Fibroblast of the conjunctiva (primary cell): Measurements from ENCODE around the gene BFSP2.

Experiments used
- DNase-seq: peaks from one replicate; pipeline ENCODE4 v3.0.0-alpha.2; 2010; ENCODE audit warnings: low read depth

The BFSP2 gene

DNA sequence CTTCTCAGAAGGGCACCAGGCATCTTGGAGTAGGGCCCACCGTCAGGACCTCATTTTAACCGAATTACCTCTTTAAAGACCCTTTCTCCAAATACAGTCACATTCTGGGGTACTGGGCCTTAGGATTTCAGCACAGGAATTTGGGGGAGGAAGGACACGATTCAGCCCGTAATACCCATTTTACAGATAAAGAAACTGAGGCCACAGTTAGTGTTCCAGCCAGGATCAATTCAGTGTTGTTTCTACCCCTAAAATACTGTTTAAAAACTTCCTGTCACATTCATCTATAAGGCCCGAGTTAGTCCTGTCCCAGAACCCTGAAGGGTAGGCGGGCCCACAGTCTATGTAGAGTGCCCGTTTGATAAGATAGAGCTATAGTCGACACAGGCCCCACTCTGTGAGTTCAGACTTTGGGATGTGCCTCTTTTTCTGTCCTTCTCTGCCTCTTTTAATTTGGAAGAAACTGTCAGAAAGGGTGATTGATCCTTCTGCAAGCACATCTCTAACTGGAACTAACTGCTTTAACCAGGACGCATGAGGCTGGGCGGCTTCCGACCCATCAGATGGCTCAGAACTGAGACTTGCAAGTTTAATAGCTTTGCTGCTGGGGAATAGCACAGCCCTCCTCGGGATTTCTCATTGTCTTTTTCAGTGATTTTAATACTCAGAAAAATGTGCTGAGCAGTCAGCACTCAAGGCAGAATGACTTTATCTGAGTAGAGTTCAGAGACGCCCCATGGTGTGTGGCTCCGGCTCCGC lies 19.5 kb downstream of the BFSP2 start:
- no peak for DNase-seq

DNA sequence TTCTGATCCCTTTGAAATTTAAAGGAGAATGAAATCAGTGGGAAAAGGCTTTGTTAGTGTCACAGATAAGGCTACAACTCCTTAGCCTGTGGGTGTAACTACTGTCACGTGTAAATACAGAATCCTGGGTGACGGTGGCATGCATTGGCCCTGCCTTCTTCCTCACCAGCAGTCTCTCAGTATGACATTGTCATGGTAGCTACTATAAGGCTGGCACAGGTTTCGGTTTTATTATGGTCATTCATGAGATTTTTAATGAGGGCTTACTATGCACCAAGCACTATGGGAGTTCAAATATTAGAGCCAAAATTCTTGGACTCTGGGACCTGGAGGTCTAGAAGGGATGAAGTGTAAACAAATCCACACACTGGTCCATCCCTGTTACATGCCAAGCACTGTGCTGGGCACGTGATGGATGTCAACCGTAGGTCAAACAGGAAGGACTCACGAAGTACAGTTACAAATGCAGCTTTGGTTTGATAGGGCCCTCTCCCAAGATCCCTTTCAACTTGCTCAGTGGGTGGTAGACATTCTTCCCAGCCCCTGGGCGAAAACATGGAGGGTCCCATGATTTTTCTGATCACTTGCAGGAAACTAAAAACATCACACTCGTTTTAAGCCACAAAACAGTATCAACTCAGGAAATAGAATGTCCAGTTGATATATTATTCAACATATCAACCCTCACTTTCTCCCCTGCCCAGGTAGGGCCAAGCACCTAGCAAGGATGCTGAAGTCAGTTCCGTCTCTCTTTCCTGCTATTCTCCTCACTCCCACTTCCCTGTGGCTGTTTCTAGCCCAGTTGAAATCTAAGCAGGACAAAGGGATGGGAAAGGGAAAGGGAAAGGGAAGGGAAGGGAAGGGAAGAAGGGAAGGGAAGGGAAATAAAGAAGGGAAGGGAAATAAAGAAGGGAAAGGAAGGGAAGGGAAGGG lies 25.3 kb downstream of the BFSP2 start:
- no peak for DNase-seq

DNA sequence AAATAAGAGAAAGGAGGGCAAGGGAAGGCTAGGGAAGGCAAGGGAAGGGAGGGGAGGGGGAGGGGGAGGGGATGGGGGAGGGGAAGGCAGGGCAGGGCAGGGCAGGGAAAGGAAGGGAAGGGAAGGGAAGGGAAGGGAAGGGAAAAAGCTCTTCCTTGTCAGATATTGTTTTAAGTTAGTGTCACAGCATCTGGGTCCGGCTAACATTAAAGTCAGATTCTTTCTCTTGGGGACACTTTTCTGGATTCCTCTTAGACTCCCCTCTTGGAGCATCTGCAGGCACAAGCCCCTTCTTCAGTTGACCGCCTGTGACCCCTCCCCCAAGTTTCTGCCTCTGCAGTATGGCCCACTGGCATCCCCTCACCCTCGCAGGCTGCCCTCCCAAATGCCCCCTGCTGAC lies 26.0 kb downstream of the BFSP2 start:
- no peak for DNase-seq

DNA sequence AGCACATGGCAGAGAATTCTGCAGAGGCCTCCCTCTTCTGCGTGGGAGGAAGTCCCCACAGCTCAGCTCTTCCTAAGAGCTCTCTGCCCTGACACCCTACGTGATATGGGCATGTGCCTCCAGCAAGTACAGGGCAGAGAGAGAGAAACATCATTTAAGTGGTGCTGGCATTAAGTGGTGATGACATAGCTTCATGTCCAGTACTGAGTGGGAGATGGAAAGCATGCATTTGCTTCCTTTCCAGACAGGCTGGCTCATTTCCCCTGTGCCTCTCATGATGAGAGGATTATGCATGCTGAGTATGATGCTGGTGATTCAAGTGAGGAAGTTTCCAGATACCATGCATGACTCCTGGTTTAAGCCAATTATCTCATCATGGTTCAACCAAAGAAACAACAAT lies 26.9 kb downstream of the BFSP2 start:
- DNase-seq, result no peak

DNA sequence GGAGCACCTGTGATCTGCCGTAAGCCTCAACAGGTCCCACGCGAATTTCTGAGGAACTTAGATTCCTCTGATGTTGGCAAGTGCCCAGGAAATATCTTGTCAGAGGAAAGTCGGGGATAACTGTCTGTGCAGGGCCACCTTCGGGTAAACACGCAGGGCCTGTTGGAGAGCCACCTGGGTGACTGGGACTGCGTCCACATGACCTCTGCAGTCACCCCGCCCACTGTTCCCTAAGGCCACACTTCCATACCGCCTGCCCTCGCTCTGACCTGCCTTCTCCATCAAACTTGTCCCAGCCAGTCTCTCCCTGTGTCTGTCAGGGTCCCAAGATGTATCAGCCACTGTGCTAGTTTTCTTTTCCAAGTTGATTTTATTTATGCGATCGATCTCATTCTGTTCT lies 28.7 kb downstream of the BFSP2 start:
- no peak for DNase-seq

DNA sequence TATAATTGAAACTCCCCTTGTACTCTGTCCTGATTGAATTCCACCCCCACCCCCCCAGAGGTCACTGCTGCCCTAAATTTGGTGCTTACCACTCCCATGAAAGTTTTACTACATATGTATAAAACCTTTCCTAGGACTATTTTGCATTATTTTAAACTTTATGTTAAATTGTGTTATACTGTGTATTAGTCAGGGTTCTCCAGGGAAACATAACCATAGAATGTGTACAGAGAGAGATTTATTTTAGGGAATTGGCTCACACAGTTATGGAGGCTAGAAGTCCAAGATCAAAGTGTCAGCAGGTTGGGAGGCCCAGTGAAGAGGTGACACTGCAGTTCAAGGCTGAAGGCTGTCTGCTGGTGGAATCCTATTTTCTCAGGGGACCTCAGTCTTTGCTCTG lies 29.2 kb downstream of the BFSP2 start:
- no peak for DNase-seq

DNA sequence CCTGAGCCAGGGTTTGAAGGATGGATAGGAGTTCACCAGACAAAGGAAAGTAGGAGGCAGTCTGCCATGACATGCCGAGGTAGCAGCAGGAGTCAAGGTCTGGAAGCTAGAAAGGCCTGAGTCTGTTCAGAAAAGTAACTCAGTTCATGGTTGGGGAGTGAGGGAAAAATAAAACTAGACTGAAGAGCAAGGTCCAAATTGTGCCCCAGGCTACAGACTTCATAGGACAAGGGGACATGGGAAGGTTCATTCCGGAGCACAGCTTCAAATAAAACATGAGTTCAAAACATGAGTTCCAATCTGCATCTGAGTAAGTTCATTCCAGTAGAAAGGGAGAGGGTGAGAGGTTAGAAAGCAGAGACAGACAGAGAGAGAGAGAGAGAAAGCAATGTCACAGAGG lies 39.7 kb downstream of the BFSP2 start:
- DNase-seq, result no peak

DNA sequence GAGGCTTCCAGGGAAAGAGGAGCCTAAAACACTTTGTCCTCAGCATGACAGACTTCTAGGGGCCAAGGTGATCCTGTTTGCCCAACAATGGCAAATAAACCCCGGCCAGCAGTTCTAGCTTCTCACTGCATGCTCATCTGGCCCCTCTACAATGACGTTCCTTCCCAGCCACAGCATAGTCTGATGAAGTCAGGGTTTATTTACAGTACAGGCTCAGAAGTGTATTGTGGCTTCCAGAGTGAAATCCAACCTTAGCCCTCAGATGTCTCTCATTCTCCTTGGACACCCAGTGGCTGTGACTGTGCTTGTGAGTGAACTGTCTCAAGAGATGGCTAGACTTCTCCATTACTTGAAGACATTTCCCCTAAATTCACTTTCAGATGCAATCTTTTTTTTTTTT lies 40.8 kb downstream of the BFSP2 start:
- DNase-seq, result no peak

DNA sequence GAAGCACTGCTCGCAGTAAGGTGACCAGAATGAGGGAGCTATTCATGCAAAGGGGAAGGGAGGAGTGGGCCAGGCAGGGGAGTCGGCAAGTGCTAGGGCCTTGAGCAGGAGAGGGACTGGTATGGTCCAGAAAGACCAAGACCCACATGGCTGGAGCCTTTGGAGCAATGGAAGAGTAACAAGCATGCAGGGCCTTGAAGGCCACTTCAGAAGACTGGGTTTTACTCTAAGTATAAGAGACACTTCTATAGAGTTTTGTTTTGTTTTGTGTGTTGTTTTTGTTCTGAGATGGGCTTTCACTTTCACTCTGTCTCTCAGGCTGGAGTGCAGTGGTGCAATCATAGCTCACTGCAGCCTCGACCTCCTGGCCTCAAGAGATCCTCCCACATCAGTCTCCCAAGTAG lies 42.0 kb downstream of the BFSP2 start:
- no peak for DNase-seq

DNA sequence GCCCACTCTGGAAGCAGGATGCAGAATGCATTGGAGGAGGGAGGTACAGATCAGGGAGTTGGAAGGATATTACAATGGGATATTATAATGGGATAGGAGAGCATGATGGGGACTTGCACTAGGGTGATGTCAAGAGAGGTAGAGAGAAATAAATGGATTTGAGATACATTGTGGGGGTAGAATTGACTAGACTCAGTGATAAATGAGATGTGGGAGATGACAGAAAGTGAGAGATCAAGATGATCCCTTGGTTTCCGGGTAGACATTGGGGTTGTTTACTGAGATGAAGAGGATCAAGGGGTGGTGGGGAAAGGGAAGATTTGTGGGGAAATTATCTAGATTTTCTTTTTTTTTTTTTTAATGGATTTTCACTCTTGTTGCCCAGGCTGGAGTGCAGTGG lies 42.7 kb downstream of the BFSP2 start:
- DNase-seq, result no peak

DNA sequence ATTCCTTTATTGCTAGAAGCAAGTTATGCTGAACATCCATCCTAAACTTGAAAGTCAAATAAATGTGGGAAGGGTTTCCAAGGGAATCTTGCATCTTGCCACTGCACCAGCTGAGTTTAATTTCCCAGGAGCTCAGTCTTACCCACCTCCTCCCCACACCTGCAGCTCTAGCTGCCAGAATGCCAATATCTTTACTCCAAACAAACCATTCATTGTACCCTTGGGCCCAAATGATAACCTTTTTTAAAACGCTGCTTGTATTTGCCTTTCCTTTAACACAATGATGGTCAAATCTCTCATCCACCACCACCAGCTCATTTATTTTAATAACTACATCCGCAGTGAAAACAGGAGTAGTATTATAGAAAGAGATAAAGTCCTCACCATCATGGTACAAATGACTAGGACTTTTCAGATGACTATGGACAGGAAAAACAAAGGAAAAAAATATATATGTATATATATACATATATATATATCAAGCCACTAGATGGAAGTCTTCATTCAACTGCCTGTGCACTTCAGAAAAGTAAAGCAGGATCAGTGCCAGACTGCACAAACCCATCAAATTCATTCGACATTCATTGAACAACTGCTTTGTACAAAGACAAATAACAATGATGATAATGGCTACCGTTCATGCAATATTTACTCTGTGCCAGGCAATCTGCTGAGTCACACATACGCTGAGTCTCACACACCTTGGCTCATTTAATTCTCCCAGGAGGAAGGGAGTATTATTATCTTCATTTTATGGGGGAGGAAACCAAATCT lies 44.0 kb downstream of the BFSP2 start:
- DNase-seq, result no peak

DNA sequence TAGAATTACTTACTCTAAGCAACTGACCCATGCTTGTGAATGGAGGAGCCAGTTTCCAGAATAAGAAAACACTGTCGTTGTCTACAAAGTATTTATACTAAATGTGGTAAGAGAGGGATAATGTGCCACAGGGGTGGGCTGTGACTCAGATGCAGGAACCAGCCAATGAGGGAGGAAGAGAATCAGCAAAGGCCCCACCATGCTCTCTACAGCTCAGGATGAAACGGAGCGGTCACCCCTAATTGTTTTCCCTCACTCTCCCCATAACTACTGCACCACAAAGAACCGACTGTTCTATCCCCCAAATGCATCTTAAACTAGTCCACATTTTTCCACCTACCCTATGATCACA lies 44.5 kb downstream of the BFSP2 start:
- no peak for DNase-seq

DNA sequence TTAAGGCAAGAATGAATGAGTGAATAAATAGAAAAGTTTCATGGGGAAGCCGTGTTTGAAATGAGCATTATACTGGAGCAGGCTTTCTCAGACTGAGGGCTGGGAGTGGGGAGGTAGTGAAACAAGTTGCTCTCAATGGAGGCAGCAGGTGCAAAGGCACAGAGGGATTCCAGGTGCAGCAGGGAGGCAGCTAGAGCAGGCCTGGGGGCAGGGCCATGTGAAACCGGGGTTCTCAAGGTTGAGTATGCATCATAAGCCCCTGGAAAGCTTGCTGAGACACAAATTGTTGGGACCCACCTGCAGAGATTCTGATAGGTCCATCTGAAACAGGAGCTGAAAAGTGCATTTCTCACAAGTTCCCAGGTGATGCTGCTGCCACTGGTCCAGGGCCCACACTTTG lies 45.3 kb downstream of the BFSP2 start:
- DNase-seq, result no peak

DNA sequence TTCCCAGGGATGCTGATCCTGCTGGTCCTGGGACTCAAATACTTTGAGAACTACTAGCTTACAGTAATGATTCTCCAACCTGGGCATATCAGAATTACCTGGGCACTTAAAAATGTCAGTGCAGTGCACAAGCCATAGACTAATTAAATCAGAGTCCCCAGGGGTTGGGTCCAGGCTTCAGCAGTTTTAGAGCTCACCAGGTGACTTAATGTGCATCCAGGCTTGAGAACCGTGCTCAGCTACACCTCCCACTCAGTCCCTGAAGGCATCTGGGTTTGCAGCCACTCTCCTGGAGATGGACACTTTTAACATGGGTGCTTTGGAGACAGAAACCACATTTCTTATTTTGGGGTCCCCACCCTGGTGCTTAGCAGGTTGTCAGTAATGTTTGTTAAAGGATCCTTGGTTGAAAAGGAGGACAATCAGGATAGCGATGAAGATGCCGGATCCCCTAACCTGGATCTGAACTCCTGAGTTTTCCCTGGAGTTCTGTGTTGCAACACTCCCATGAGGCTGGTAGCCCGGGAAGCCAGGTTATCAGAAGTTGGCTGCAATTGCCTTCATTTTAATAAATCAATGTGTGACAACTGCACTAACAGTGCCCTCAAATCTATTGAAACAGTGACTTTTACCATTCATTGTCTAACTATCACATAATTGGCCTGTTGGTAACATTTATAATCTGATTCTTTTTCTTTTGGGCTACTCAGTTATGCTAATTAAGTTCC lies 48.1 kb downstream of the BFSP2 start:
- no peak for DNase-seq

DNA sequence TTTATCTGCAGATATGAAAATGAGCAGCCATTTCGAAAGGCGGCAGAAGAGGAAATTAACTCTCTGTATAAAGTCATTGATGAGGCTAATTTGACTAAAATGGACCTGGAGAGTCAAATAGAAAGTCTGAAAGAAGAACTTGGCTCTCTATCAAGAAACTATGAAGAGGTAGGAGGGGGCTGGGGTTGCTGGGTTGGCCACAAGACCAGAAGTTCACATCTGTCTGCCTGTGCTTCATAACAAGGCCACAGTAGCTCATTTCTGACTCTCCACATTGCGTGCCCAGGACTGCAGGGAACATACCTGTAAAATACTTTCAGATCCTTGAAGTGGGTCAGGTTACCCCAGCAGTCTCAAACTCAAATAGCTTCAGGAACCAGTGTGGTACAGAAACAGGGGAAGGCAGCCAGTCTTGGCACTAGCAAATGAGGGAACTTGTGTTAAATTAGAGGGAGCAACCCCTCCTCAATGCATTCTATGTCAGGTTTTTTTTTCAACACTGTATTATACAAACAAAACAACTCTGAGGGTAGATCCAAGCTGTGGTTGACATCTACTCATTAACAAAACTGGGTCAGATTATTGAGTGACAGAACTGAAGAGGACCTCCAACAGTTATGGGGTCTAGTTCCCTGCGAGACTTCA lies 48.7 kb downstream of the BFSP2 start:
- DNase-seq, result no peak

DNA sequence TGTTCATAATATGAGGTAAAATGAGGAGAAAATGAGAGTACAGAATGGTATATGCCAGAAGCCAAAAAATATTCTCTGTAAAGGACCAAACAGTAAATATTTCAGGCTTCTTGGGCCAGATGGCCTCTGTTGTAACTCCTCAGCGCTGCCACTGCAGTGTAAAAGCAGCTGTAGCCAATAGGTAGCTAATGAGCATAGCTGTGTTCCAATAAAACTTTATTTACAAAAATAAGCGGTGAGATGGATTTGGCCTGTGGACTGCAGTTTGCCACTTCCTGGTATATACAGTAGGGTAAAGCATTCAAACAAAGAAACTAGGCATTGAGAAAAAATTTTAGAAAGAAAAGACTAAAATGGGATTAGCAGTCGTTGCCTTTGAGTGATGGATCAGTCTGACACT lies 51.5 kb downstream of the BFSP2 start:
- DNase-seq, result no peak

DNA sequence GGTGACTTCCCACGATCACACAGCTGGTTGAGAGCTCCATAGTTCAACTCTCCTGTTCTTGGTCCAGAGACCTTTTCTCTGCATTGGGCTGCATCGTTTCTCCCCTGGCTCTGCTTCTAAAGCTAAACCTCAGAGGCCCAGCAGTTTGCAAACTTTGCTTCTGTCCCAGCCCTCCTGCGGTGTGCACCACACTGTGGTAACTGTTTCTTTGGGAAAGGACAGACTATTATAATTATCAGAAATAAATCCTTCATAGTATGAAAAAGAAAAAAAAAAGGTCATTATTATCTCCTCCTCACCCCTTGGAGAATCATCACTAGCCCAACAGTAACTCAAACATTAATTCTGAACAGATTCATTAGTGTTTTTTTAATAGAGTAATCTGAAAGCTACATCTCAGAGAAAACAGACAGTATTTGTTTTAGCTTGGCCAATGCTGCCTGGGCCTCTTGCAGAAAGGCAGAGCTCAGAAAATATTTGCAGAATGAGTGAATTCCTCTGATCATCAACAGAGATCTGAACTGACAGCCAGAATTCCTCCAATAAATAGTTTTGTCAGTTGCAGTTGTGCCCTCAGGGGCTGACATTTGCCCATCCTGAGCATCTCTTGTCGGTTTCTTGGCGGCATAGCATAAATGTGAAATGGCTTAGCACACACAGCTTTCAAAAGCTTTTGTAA lies 52.9 kb downstream of the BFSP2 start:
- DNase-seq, result no peak

DNA sequence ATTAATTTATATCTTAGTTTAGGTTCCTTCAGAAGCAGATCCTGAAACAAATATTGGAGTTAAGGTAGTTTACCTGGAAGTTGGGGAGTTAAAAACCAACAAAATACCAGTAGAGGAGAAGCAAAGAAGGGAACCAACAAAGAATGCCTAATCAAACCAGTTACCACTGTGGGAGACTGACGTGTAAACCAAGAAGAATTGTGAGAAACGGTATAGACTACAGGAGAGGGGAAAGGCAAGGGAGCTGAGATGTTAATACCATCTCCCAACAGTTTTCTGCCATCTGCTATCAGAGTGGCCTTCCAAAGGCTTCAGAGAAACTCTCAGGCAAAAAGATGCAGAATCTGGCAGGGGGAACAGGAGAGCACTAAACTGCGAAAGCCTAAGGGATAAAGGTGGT lies 53.5 kb downstream of the BFSP2 start:
- no peak for DNase-seq

DNA sequence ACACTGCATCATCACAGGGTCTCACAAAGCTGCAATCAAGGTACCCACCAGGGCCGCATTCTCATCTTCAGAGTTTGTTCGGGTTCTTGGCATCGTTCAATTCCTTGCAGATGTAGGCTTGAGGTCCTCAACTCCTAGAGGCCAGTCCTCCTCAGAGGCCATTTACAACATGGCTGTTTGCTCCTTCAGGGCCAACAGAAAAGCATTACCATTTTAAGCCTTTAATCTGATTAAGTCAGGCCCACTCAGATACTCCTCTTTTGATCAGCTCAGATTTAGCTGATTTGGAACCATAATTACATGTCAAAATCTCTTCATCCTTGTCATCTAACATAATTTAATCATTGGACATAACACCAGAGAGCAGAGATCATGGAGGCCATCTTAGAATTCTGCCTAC lies 55.4 kb downstream of the BFSP2 start:
- DNase-seq, result no peak

DNA sequence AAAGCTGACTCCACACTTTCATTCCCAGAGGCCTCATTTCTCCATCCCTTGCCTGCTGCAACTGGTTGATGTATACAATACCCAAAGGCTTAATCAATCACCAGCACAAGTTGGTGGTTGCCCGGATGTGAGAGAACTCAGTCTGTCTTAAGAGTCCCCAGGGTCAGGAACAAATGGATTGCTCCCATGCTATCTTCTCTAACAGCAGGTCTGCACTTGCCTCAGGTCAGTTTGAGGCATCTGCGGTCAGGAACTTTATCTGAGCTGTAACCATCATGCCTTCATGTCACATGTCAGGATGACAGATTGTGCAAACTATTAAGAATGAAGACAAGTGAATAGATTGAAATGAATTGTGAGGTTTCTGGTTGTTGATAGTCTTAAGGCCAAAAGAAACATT lies 56.1 kb downstream of the BFSP2 start:
- no peak for DNase-seq

DNA sequence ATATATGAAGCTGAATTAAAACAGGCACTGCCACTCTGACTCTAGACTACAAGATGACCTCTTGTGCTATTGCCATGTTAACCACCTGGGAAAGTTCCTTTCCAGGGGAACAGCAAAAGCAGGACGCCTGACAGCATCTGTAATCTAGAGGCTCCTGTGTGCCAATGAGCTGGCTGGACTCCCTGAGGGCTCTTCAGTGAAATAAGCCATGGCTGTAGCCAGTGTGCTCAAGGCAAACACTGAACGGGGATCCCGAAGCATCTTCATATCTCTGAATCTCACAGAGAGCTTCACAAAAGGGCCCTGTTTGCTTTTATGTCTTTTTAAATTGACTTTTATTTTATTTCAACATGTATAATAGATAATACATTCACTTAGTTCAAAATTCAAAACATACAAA lies 57.2 kb downstream of the BFSP2 start:
- no peak for DNase-seq
